Loucy (cell line): ENCODE measurements around the gene BRD4.

Experiments
- EZH2phosphoT487 ChIP-seq: fragments of 200-600 bp; IDR thresholded peaks from 2 replicates; pipeline ENCODE4 v1.6.1; 2018; ENCODE audit warnings: antibody characterized with exemption, mild to moderate bottlenecking, moderate library complexity, borderline replicate concordance
- TF ChIP-seq, protein P1 (sequence below): fragments of 200-600 bp; sonication (generic); conservative IDR thresholded peaks from 2 replicates; pipeline ENCODE4 v1.5.1; 2014; ENCODE audit warnings: mild to moderate bottlenecking, antibody characterized with exemption, low read length

DNA sequence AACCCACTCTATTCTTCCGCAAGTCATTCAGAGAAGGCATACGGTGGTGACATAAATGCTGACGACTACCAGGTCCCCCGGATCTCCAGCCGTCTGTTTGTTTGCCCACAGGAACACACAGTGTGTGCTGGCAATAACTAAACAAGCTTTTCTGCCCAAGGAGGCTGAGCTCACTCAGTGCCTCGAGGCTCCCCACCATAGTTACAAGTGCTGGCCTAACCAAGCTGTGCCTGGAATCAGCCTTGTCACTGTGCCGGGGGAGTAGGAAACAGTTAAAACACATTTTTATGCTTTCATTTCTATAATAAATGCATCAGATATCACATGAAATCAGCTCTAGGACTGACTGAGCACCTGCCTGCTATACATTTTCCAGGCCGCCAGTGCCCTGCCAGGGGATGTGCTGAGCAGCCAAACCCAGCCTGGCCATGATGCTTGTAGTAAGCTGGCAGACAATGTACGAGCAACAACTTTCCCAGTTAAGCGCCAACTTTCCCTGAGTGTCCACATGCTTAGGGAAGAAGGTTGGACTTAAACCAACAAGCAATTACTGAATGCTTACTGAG lies 28.1 kb downstream of the BRD4 start:
- TF ChIP-seq, protein P1, sequence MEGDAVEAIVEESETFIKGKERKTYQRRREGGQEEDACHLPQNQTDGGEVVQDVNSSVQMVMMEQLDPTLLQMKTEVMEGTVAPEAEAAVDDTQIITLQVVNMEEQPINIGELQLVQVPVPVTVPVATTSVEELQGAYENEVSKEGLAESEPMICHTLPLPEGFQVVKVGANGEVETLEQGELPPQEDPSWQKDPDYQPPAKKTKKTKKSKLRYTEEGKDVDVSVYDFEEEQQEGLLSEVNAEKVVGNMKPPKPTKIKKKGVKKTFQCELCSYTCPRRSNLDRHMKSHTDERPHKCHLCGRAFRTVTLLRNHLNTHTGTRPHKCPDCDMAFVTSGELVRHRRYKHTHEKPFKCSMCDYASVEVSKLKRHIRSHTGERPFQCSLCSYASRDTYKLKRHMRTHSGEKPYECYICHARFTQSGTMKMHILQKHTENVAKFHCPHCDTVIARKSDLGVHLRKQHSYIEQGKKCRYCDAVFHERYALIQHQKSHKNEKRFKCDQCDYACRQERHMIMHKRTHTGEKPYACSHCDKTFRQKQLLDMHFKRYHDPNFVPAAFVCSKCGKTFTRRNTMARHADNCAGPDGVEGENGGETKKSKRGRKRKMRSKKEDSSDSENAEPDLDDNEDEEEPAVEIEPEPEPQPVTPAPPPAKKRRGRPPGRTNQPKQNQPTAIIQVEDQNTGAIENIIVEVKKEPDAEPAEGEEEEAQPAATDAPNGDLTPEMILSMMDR: no peak
- no peak for TF ChIP-seq EZH2phosphoT487
